Measurements from ENCODE around the gene KLK1. TPM values are rescaled to one million over a fixed set of nuclear protein-coding genes. Genes with fewer than 3 reads are reported as not detected.

KLK1 gene
- total RNA-seq, 6 experiments from 2014 or later = not detected

GRCh38 chr19:50821248-50821612 is 2.4 kb downstream of the KLK1 start:
- no peak for DNase-seq
- Histone ChIP-seq H3K9me3 (no peaks in the 10 kb centered on the region), H3K4me1 (peaks cover 0 to 4% (median 0%) of the 10 kb centered on the region in 4 donors), H3K4me3 (no peak overlapping the region), H3K27ac (no peak overlapping the region), H3K27me3 (peaks cover 0 to 2% of the 10 kb centered on the region in 2 donors), H3K36me3 (no peaks in the 10 kb centered on the region)
- 67% methylated on average over 1 of the region's 4 CpGs for WGBS (ENCODE audit: insufficient coverage, low coverage, low lambda C conversion rate, missing lambda C conversion rate)
- intact Hi-C loops (cut with DNase I) = no loop called here
- ATAC-seq = no peak
- TF ChIP-seq POLR2A (IDR thresholded peaks at IDR 0.05) (no peak), CTCF (IDR thresholded peaks at IDR 0.05) (no peak)

GRCh38 chr19:50820549-50821247 is 2.9 kb downstream of the KLK1 start:
- no peak overlapping the region for H3K27ac ChIP-seq
- H3K36me3 ChIP-seq = no peaks in the 10 kb centered on the region
- H3K4me1 ChIP-seq = peaks cover 0 to 4% (median 0%) of the 10 kb centered on the region in 4 donors
- DNase-seq (no peak), ATAC-seq (no peak)
- no peak overlapping the region for H3K4me3 ChIP-seq
- WGBS (ENCODE audit: insufficient coverage, low coverage, low lambda C conversion rate, missing lambda C conversion rate) = 4% methylated on average over 16 of the region's 21 CpGs
- H3K9me3 ChIP-seq = no peaks in the 10 kb centered on the region
- intact Hi-C loops (cut with DNase I) = no loop called here
- TF ChIP-seq CTCF (IDR thresholded peaks at IDR 0.05) (no peak), POLR2A (IDR thresholded peaks at IDR 0.05) (no peak)
- H3K27me3 ChIP-seq = peaks cover 0 to 2% of the 10 kb centered on the region in 2 donors

GRCh38 chr19:50820086-50820485 is 3.5 kb downstream of the KLK1 start:
- no peak for ATAC-seq
- Histone ChIP-seq H3K27ac (no peak overlapping the region), H3K36me3 (no peaks in the 10 kb centered on the region), H3K4me3 (no peak overlapping the region), H3K4me1 (peaks cover 0 to 4% (median 0%) of the 10 kb centered on the region in 4 donors), H3K27me3 (peaks cover 0 to 2% of the 10 kb centered on the region in 2 donors), H3K9me3 (no peaks in the 10 kb centered on the region)
- TF ChIP-seq POLR2A (IDR thresholded peaks at IDR 0.05) (no peak), CTCF (IDR thresholded peaks at IDR 0.05) (no peak)
- 3% methylated on average over 13 of the region's 15 CpGs for WGBS (ENCODE audit: insufficient coverage, low coverage, low lambda C conversion rate, missing lambda C conversion rate)
- no peak for DNase-seq
- intact Hi-C loops (cut with DNase I) = no loop called here

- TF ChIP-seq POLR2A (IDR thresholded peaks at IDR 0.05) (no peak), CTCF (IDR thresholded peaks at IDR 0.05) (no peak)
- Histone ChIP-seq H3K9me3 (no peaks in the 10 kb centered on the region), H3K4me1 (peaks cover 0 to 4% (median 0%) of the 10 kb centered on the region in 4 donors), H3K27ac (no peak overlapping the region), H3K4me3 (no peak overlapping the region), H3K27me3 (peaks cover 0 to 2% of the 10 kb centered on the region in 2 donors), H3K36me3 (no peaks in the 10 kb centered on the region)
- DNase-seq (no peak), ATAC-seq (no peak)
- WGBS (ENCODE audit: insufficient coverage, low coverage, low lambda C conversion rate, missing lambda C conversion rate) = 15% methylated on average over 5 of the region's 8 CpGs
- intact Hi-C loops (cut with DNase I) = no loop called here
Observed at GRCh38 chr19:50819636-50820035, 4.0 kb downstream of the KLK1 start.

All from right lobe of liver (tissue), 6 donors.